GM18526 (cell line): ENCODE measurements around the gene ADARB2.

Source experiments
- POLR2A ChIP-seq: IDR thresholded peaks from 3 replicates; pipeline ENCODE4 v1.6.1; 2011; ENCODE audit not compliant: insufficient read length; ENCODE audit errors: extremely low read depth

The ADARB2 gene

GRCh38 chr10:1630304-1630703 lies 107.0 kb downstream of the ADARB2 start:
- no peak for TF ChIP-seq POLR2A

DNA sequence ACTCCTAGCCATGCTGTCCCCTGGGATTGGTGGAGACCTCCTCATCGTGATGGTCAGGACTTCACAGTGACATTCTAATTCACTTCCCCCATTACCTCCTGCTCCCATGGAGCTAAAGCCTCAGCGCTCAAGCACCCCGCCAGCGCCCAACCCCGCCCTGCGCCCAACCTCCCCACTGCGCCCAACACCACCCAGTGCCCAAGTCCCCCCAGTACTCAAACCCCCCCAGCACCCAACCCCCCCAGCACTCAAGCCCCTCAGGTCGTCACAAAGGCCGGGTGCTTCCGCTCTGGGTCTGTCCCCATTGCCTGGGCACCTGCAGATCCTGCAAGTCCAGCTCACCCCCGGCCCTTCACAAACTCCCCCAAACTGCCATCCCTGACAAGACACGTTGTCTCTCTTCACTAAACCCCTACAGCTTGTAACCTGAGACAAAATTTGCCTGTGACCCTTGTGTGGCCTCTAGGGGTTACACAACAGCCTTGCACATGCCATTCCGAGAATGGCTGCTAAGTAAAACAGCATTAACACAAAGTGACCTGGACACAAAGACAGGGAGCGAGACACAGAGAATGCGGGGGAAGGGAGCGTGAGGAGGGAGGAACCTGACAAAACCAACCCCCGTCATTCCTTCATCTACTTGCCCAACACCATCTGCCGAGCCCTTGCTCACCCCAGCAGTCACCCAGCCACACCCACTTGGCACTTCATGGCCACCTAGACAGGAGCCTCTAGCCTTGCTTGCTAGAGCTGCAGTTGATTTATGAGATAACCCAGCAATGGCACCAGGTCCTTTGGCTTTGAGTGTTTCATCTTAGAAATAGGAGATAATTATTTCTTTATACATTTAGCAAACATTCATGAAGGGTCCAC lies 107.8 kb downstream of the ADARB2 start:
- TF ChIP-seq POLR2A = no peak

GRCh38 chr10:1628757-1629156 lies 108.6 kb downstream of the ADARB2 start:
- no peak for TF ChIP-seq POLR2A

DNA sequence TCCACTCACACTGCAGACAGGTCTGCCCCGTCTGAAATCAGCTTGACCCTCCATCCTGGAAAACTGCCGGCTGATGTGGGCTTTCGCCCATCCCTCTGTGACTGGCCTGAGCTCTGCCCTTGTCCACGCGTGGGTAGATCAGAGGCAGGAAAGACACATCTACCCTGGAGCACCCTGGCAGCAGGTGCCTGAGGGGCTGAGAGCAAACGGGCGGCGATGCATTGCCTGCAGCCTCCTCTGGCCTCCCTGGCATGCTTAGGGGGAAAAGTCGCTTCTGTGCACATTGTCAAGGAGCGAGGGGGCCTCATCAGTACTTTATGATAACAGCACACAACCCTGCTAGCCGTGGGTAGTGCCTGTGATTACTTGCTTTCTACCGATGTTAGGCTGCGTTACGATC lies 109.4 kb downstream of the ADARB2 start:
- no peak for TF ChIP-seq POLR2A

GRCh38 chr10:1626835-1627234 lies 110.5 kb downstream of the ADARB2 start:
- no peak for TF ChIP-seq POLR2A

GRCh38 chr10:1626410-1626809 lies 110.9 kb downstream of the ADARB2 start:
- TF ChIP-seq POLR2A = no peak

- no peak for TF ChIP-seq POLR2A
Observed at GRCh38 chr10:1625731-1626130, 111.6 kb downstream of the ADARB2 start.

- no peak for TF ChIP-seq POLR2A
Observed at GRCh38 chr10:1625079-1625478, 112.2 kb downstream of the ADARB2 start.

DNA sequence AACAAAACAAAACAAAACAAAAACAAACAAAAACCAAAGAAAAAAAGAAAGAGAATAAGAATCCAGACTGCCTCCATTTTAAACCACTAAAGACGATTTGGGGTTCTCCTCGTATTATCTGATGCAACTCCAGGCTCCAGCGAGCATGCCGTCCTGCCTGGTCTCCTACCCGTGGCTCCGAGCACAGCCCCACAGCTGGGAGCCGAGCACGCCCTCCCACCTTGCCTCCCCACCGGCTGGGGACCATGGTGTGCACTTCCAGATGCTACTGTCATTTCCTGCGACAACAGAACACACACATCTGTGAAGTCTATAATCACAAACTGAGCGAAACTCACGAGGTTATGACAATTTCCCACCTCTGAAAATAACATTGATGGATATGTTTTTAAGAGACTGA lies 113.1 kb downstream of the ADARB2 start:
- TF ChIP-seq POLR2A = no peak

- no peak for TF ChIP-seq POLR2A
Observed at GRCh38 chr10:1620803-1621202, 116.5 kb downstream of the ADARB2 start.

DNA sequence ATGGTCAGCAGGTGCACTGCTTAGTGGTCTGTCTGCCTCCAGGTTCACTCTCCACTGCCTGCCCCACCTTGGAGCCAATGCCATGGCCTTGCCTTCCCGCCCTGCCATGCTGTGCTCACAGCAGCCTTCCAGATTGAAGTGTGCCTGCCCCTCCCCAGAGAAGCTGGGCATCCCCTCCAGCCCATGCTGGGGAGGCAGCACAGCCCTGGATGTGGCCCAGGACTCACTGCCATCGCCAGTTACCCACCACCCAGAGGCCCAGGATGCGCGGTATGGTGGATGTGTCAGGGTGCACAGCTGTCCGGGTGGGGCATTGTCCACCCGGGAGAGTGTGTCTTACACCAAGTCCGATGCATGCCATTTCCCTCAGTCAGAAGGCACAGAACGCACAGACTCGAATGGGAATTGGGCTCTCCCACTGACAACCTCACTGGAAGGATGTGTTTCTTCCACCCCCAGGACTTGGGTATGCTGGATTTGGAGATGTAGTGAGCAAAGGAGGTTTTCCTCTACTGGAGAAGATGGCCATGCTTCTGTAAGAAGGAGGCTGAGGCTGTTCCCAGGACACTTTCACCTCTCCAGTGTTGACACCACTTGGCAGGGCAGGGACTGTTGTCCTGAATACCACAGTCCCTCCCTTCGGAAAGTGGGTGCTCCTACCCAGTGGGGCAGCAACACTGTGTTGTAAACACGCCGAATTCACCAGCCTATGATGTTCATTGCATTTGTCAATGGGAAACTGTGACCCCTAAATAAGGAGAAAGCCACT lies 122.0 kb downstream of the ADARB2 start:
- TF ChIP-seq POLR2A = no peak

GRCh38 chr10:1613511-1613910 lies 123.8 kb downstream of the ADARB2 start:
- TF ChIP-seq POLR2A = no peak

GRCh38 chr10:1612908-1613307 lies 124.4 kb downstream of the ADARB2 start:
- no peak for TF ChIP-seq POLR2A

DNA sequence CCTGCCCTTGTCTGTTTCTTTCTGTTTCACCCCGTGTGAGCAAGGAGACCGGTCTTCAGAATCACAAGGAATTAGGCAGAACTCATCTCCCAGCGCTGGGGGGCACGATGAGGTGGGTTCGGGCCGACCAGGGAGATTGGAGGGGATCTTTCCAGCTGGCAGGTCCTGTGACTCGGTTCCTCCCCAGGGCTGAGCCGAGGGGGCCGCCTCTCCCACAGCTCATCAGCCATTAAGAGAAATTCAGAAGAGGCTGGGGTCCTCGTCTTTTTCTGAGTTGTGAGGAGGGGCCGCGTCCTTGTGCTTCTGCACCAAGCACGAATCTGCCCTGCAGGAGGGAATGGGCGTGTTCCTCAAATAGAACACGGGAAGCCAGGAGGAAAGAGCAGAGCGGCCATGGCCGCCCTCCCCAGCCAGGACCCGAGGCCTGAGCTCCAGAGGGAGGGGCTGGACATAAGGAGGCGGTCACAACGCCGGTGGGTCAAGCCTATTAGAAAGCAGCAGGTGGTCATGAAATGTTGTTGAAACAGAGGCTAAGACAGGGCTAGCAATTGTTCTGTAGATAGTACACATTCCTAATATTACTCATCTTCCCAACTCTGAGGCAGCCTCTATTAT lies 125.3 kb downstream of the ADARB2 start:
- TF ChIP-seq POLR2A = no peak

GRCh38 chr10:1610986-1611770 lies 126.1 kb downstream of the ADARB2 start:
- no peak for TF ChIP-seq POLR2A
